A549 (cell line): ENCODE results near the gene FANCI. TPM values are rescaled to one million over a fixed set of nuclear protein-coding genes. Genes with fewer than 3 reads are reported as not detected.
A peak's percentile ranks its signal among the peaks of the same experiment; 100 is the strongest.

ENCODE experiments used
- ATAC-seq, 2 experiments: fragments of 200-7000 bp in 1 of 2; fragments of >200 bp in 1 of 2; cut with Nextera tagmentation in 1 of 2; cut with Tn5 transposase in 1 of 2; 3 replicates each; pipeline versions ENCODE4 v1.8.0 to v1.9.1; 2018 to 2020; ENCODE audit warnings: mild to moderate bottlenecking in 1 of 2, moderate library complexity in 1 of 2
- CTCF ChIA-PET: fragments of 300-600 bp; sonication (Branson Sonifier 250); formaldehyde crosslinking; extraction: SDS; loops from one replicate; lab custom pipeline; 2021; ENCODE audit warnings: antibody characterized with exemption, inconsistent platforms; lab: Yijun Ruan, JAX
- POLR2A ChIA-PET: fragments of 350-600 bp; formaldehyde crosslinking; extraction: SDS; loops from one replicate; lab custom pipeline; 2021; ENCODE audit warnings: antibody characterized with exemption, inconsistent platforms; lab: Yijun Ruan, JAX
- DNase-seq, 2 experiments: peaks; one replicate each; pipeline versions ENCODE4 v3.0.0 to v3.0.0-alpha.2; 2011 to 2016; ENCODE audit warnings: low read depth in 1 of 2, low spot score in 1 of 2
- FAIRE-seq: peaks from 2 replicates; lab custom pipeline; 2011; peaks lifted over from hg19 to GRCh38; lab: Jason Lieb, UNC
- H3K27ac ChIP-seq, 2 experiments: fragments of >200 bp; sonication (Bioruptor Twin); formaldehyde crosslinking; 3 replicates each; pipeline ENCODE4 v1.5.1; 2016 to 2017
- H3K4me1 ChIP-seq: fragments of >200 bp; sonication (Bioruptor Twin); formaldehyde crosslinking; 3 replicates; pipeline ENCODE4 v1.6.1; 2016
- H3K4me2 ChIP-seq: fragments of >200 bp; sonication (Bioruptor Twin); formaldehyde crosslinking; 3 replicates; pipeline ENCODE4 v1.6.1; 2016
- H3K4me3 ChIP-seq: fragments of >200 bp; sonication (Bioruptor Twin); formaldehyde crosslinking; 3 replicates; pipeline ENCODE4 v1.5.1; 2016
- H3K9me3 ChIP-seq: fragments of >200 bp; sonication (Bioruptor Twin); formaldehyde crosslinking; 3 replicates; pipeline ENCODE4 v1.6.1; 2016
- BHLHE40 ChIP-seq: IDR thresholded peaks from 2 replicates; pipeline ENCODE4 v1.6.1; 2012; ENCODE audit warnings: low read depth, low read length, inconsistent platforms
- CBX2 ChIP-seq: fragments of 200-600 bp; sonication (generic); IDR thresholded peaks from 2 replicates; pipeline ENCODE4 v1.6.1; 2016; ENCODE audit warnings: low read depth, mild to moderate bottlenecking, borderline replicate concordance
- CEBPB ChIP-seq, 2 experiments: fragments of >200 bp in 1 of 2; sonication (Bioruptor Twin) in 1 of 2; formaldehyde crosslinking in 1 of 2; IDR thresholded peaks; 2 replicates each; pipeline ENCODE4 v1.6.1; 2012 to 2016
- EHMT2 ChIP-seq: fragments of 200-600 bp; sonication (generic); IDR thresholded peaks from 2 replicates; pipeline ENCODE4 v1.6.1; 2016; ENCODE audit warnings: antibody characterized with exemption, low read depth, mild to moderate bottlenecking, moderate library complexity
- ESRRA ChIP-seq: fragments of 150-350 bp; IDR thresholded peaks from 2 replicates; pipeline ENCODE4 v1.6.1; 2014; ENCODE audit warnings: mild to moderate bottlenecking, low read length, borderline replicate concordance
- FOSL2 ChIP-seq, 2 experiments: fragments of 450-650 bp in 1 of 2; fragments of >200 bp in 1 of 2; sonication (Bioruptor Twin) in 1 of 2; formaldehyde crosslinking; IDR thresholded peaks; 2 replicates each; pipeline versions ENCODE4 v1.5.0 to v1.6.1; 2016 to 2020; ENCODE audit warnings: mild to moderate bottlenecking in 1 of 2, moderate library complexity in 1 of 2
- GATA3 ChIP-seq: IDR thresholded peaks from 2 replicates; pipeline ENCODE4 v1.6.1; 2012; ENCODE audit warnings: borderline replicate concordance
- HDAC2 ChIP-seq: fragments of 200-600 bp; sonication (generic); IDR thresholded peaks from 2 replicates; pipeline ENCODE4 v1.6.1; 2016
- HOXA7 ChIP-seq: fragments of 250-450 bp; sonication (Bioruptor Pico); IDR thresholded peaks from 2 replicates; pipeline ENCODE4 v1.5.0; 2020; ENCODE audit warnings: mild to moderate bottlenecking, moderate library complexity
- HOXB13 ChIP-seq: fragments of 250-450 bp; sonication (Bioruptor Pico); IDR thresholded peaks from 2 replicates; pipeline ENCODE4 v1.5.0; 2020; ENCODE audit warnings: low read depth, mild to moderate bottlenecking, moderate library complexity
- HOXB5 ChIP-seq: fragments of 250-450 bp; sonication (Bioruptor Pico); IDR thresholded peaks from 2 replicates; pipeline ENCODE4 v1.5.0; 2020; ENCODE audit warnings: mild to moderate bottlenecking, moderate library complexity
- KDM1A ChIP-seq: fragments of 200-600 bp; sonication (generic); IDR thresholded peaks from 2 replicates; pipeline ENCODE4 v1.6.1; 2016; ENCODE audit warnings: low read depth, mild to moderate bottlenecking
- MAFK ChIP-seq: fragments of 450-650 bp; IDR thresholded peaks from 2 replicates; pipeline ENCODE4 v1.6.1; 2014; ENCODE audit not compliant: partially characterized antibody
- MAZ ChIP-seq: fragments of 150-350 bp; IDR thresholded peaks from 2 replicates; pipeline ENCODE4 v1.6.1; 2014; ENCODE audit warnings: antibody characterized with exemption, low read depth, low read length, borderline replicate concordance
- NFE2L2 ChIP-seq: fragments of 150-350 bp; conservative IDR thresholded peaks from 2 replicates; pipeline ENCODE4 v1.6.1; 2014; ENCODE audit warnings: low read length
- NPAS2 ChIP-seq: fragments of 250-450 bp; sonication (Bioruptor Pico); IDR thresholded peaks from 2 replicates; pipeline ENCODE4 v1.8.0; 2022; ENCODE audit warnings: mild to moderate bottlenecking, moderate library complexity, borderline replicate concordance
- PHF8 ChIP-seq: fragments of 200-600 bp; sonication (generic); IDR thresholded peaks from 2 replicates; pipeline ENCODE4 v1.6.1; 2016; ENCODE audit warnings: low read depth, mild to moderate bottlenecking, antibody characterized with exemption, moderate library complexity, borderline replicate concordance
- POLR2A ChIP-seq: IDR thresholded peaks from 2 replicates; pipeline ENCODE4 v1.6.1; 2012; ENCODE audit warnings: mild to moderate bottlenecking, low read length
- POLR2AphosphoS2 ChIP-seq: conservative IDR thresholded peaks from 2 replicates; pipeline ENCODE4 v1.6.1; 2012; ENCODE audit warnings: low read length, improper control_type of control experiment, inconsistent platforms
- RARB ChIP-seq: fragments of 250-450 bp; sonication (Bioruptor Pico); IDR thresholded peaks from 2 replicates; pipeline ENCODE4 v1.8.0; 2021; ENCODE audit warnings: mild to moderate bottlenecking, moderate library complexity
- RCOR1 ChIP-seq: fragments of 150-350 bp; IDR thresholded peaks from 2 replicates; pipeline ENCODE4 v1.6.1; 2014; ENCODE audit warnings: antibody characterized with exemption, low read length, low read depth
- RNF2 ChIP-seq: fragments of 200-600 bp; sonication (generic); IDR thresholded peaks from 2 replicates; pipeline ENCODE4 v1.6.1; 2016; ENCODE audit warnings: low read depth, mild to moderate bottlenecking, antibody characterized with exemption, moderate library complexity, borderline replicate concordance
- SMC3 ChIP-seq: fragments of >200 bp; sonication (Bioruptor Twin); formaldehyde crosslinking; IDR thresholded peaks from 3 replicates; pipeline ENCODE4 v1.6.1; 2018; ENCODE audit warnings: inconsistent platforms
- SREBF2 ChIP-seq: fragments of 450-650 bp; IDR thresholded peaks from 2 replicates; pipeline ENCODE4 v1.6.1; 2014; ENCODE audit warnings: mild to moderate bottlenecking, moderate library complexity
- TFCP2L1 ChIP-seq: fragments of 250-450 bp; sonication (Bioruptor Pico); IDR thresholded peaks from 2 replicates; pipeline ENCODE4 v1.5.0; 2021; ENCODE audit warnings: mild to moderate bottlenecking
- TP53 ChIP-seq: fragments of 250-450 bp; sonication (Bioruptor Pico); IDR thresholded peaks from 2 replicates; pipeline ENCODE4 v1.5.0; 2021; ENCODE audit warnings: mild to moderate bottlenecking, moderate library complexity
- ZC3H11A ChIP-seq: fragments of 450-650 bp; IDR thresholded peaks from 2 replicates; pipeline ENCODE4 v1.6.1; 2014; ENCODE audit warnings: antibody characterized with exemption, mild to moderate bottlenecking
- ZFP36 ChIP-seq: fragments of 450-650 bp; IDR thresholded peaks from 2 replicates; pipeline ENCODE4 v1.6.1; 2014; ENCODE audit warnings: borderline replicate concordance; ENCODE audit not compliant: partially characterized antibody
- ZNF302 ChIP-seq: fragments of 250-450 bp; sonication (Bioruptor Pico); IDR thresholded peaks from 2 replicates; pipeline ENCODE4 v1.9.0; 2021; ENCODE audit warnings: inconsistent platforms, mild to moderate bottlenecking, moderate library complexity
- WGBS: methylation state at CpG from one replicate; pipeline ENCODE4 v1.1.6; 2017; ENCODE audit errors: missing lambda C conversion rate; 5-methylcytosine and 5-hydroxymethylcytosine counted together
- polyA plus RNA-seq, 4 experiments: library from polyadenylated mRNA; depleted of rRNA in 3 of 4; stranded (reverse); fragments of >200 nt; fragmentation: RNase III in 1 of 4; extraction: RNeasy Plus Mini Kit Qiagen cat#74134 plus additional on column Dnase treatment in 1 of 4; gene quantifications; 2 replicates in 3 of 4; 3 replicates in 1 of 4; pipeline ENCODE4 v1.2.3, GENCODE V29; 2011 to 2017
- TF ChIP-seq, protein P1 (sequence below): IDR thresholded peaks from 2 replicates; pipeline ENCODE4 v1.6.1; 2012
- TF ChIP-seq, protein P2 (sequence below): fragments of >200 bp; sonication (Bioruptor Twin); formaldehyde crosslinking; IDR thresholded peaks from 3 replicates; pipeline ENCODE4 v1.5.1; 2016
- TF ChIP-seq, protein P3 (sequence below): fragments of 450-650 bp; IDR thresholded peaks from 2 replicates; pipeline ENCODE4 v1.6.1; 2014; ENCODE audit warnings: antibody characterized with exemption
- TF ChIP-seq, protein P4 (sequence below): fragments of 200-600 bp; sonication (generic); IDR thresholded peaks from 2 replicates; pipeline ENCODE4 v1.6.1; 2016; ENCODE audit warnings: antibody characterized with exemption, mild to moderate bottlenecking, moderate library complexity
- TF ChIP-seq, protein P5 (sequence below): fragments of 250-450 bp; sonication (Bioruptor Pico); IDR thresholded peaks from 2 replicates; pipeline ENCODE4 v1.5.0; 2020; ENCODE audit warnings: low read depth, mild to moderate bottlenecking, moderate library complexity

The FANCI gene
- polyA plus RNA-seq, 2 of the 4 experiments (the other 2 are of a cell fraction) = 101 to 123 TPM

DNA sequence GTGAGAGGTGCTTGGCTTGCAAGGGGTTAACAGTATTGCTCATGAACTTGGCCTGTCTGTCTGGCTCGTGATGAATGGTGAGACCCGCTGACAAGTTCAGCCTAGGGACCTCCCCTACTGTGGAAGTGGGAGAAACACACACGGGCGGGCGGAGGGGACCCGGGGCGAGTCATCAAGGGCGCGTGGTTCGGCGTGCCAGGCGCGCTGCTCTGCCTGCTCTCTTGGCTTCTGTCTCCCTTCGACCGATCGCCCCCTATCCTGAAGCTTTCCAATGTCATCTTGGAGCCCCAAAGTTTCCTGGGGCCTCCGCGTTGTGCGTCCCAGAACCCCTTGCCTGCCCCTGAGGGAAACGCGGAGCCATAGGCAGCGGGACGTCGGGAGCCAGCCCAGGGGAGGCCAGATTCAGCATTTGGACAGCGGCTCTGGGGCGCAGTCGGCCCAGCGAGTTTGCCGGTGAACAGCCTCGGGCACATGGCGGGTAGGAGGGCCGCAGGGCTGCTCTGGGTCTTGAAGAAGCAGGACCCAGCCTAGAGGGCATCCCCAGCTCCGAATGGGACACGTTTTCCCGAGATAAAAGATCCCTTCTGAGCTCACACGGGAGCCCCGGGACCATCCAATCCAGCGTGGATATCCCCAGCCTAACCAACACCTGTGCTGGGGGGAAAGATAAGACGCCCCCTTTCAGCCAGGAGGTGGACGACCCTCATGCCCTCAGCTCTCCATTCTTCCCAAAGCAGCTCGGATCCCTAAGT, 117.8 kb downstream of the FANCI start:
- Histone ChIP-seq H3K27ac (no peak overlapping the region), H3K4me1 (peaks cover 25% of the 10 kb centered on the region), H3K4me2 (peak overlapping the region; percentile 93), H3K4me3 (peak overlapping the region; percentile 39), H3K9me3 (no peaks in the 10 kb centered on the region)
- ATAC-seq = peak; percentile 55 to 72
- CTCF ChIA-PET = interaction anchor here (1.2 to 19.6 kb wide), 11 partner anchors 11 to 133 kb away, joined by 3 to 593 read pairs (median 242); partner anchors contain the start of gene POLG
- peak; percentile 66 to 96 for DNase-seq
- FAIRE-seq = no peak
- POLR2A ChIA-PET = no interaction called here
- 14% methylated on average over 41 of the region's 41 CpGs for WGBS
- TF ChIP-seq, protein P1, sequence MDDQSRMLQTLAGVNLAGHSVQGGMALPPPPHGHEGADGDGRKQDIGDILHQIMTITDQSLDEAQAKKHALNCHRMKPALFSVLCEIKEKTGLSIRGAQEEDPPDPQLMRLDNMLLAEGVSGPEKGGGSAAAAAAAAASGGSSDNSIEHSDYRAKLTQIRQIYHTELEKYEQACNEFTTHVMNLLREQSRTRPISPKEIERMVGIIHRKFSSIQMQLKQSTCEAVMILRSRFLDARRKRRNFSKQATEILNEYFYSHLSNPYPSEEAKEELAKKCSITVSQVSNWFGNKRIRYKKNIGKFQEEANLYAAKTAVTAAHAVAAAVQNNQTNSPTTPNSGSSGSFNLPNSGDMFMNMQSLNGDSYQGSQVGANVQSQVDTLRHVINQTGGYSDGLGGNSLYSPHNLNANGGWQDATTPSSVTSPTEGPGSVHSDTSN = no peak
- TF ChIP-seq, protein P2, sequence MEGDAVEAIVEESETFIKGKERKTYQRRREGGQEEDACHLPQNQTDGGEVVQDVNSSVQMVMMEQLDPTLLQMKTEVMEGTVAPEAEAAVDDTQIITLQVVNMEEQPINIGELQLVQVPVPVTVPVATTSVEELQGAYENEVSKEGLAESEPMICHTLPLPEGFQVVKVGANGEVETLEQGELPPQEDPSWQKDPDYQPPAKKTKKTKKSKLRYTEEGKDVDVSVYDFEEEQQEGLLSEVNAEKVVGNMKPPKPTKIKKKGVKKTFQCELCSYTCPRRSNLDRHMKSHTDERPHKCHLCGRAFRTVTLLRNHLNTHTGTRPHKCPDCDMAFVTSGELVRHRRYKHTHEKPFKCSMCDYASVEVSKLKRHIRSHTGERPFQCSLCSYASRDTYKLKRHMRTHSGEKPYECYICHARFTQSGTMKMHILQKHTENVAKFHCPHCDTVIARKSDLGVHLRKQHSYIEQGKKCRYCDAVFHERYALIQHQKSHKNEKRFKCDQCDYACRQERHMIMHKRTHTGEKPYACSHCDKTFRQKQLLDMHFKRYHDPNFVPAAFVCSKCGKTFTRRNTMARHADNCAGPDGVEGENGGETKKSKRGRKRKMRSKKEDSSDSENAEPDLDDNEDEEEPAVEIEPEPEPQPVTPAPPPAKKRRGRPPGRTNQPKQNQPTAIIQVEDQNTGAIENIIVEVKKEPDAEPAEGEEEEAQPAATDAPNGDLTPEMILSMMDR = no peak
- no peak for TF ChIP-seq GATA3
- no peak for TF ChIP-seq POLR2A
- TF ChIP-seq, protein P3, sequence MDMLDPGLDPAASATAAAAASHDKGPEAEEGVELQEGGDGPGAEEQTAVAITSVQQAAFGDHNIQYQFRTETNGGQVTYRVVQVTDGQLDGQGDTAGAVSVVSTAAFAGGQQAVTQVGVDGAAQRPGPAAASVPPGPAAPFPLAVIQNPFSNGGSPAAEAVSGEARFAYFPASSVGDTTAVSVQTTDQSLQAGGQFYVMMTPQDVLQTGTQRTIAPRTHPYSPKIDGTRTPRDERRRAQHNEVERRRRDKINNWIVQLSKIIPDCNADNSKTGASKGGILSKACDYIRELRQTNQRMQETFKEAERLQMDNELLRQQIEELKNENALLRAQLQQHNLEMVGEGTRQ = no peak
- no peak for TF ChIP-seq PHF8
- no peak for TF ChIP-seq POLR2AphosphoS2
- TF ChIP-seq TP53 = no peak
- TF ChIP-seq NPAS2 (CRISPR knock-in tag) = no peak
- no peak for TF ChIP-seq TFCP2L1 (CRISPR knock-in tag)
- no peak for TF ChIP-seq ZNF302 (CRISPR knock-in tag)
- no peak for TF ChIP-seq HOXA7 (CRISPR knock-in tag)
- TF ChIP-seq, protein P4, sequence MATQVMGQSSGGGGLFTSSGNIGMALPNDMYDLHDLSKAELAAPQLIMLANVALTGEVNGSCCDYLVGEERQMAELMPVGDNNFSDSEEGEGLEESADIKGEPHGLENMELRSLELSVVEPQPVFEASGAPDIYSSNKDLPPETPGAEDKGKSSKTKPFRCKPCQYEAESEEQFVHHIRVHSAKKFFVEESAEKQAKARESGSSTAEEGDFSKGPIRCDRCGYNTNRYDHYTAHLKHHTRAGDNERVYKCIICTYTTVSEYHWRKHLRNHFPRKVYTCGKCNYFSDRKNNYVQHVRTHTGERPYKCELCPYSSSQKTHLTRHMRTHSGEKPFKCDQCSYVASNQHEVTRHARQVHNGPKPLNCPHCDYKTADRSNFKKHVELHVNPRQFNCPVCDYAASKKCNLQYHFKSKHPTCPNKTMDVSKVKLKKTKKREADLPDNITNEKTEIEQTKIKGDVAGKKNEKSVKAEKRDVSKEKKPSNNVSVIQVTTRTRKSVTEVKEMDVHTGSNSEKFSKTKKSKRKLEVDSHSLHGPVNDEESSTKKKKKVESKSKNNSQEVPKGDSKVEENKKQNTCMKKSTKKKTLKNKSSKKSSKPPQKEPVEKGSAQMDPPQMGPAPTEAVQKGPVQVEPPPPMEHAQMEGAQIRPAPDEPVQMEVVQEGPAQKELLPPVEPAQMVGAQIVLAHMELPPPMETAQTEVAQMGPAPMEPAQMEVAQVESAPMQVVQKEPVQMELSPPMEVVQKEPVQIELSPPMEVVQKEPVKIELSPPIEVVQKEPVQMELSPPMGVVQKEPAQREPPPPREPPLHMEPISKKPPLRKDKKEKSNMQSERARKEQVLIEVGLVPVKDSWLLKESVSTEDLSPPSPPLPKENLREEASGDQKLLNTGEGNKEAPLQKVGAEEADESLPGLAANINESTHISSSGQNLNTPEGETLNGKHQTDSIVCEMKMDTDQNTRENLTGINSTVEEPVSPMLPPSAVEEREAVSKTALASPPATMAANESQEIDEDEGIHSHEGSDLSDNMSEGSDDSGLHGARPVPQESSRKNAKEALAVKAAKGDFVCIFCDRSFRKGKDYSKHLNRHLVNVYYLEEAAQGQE = peak; percentile 99
- no peak for TF ChIP-seq MAFK
- no peak for TF ChIP-seq FOSL2 (IDR thresholded peaks at IDR 0.05)
- TF ChIP-seq FOSL2 (CRISPR knock-in tag; IDR thresholded peaks at IDR 0.05) = peak; percentile 27
- TF ChIP-seq RARB = no peak
- no peak for TF ChIP-seq KDM1A
- TF ChIP-seq MAZ = no peak
- TF ChIP-seq BHLHE40 = no peak
- no peak for TF ChIP-seq ZC3H11A
- no peak for TF ChIP-seq NFE2L2
- TF ChIP-seq, protein P5, sequence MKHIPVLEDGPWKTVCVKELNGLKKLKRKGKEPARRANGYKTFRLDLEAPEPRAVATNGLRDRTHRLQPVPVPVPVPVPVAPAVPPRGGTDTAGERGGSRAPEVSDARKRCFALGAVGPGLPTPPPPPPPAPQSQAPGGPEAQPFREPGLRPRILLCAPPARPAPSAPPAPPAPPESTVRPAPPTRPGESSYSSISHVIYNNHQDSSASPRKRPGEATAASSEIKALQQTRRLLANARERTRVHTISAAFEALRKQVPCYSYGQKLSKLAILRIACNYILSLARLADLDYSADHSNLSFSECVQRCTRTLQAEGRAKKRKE (CRISPR knock-in tag) = 0 out of 2 replicates have a peak, but pooled peaks have one; percentile 29
- peak; percentile 50; the same call in 1 of the 2 replicates for TF ChIP-seq HOXB13
- no peak for TF ChIP-seq ZFP36
- TF ChIP-seq SREBF2 = no peak
- TF ChIP-seq HDAC2 = no peak
- TF ChIP-seq HOXB5 = peak; percentile 86
- TF ChIP-seq ESRRA = no peak
- no peak for TF ChIP-seq CEBPB (IDR thresholded peaks at IDR 0.05)
- TF ChIP-seq EHMT2 = peak; percentile 93
- TF ChIP-seq RCOR1 = no peak
- TF ChIP-seq RNF2 = no peak
- TF ChIP-seq SMC3 = no peak
- TF ChIP-seq CBX2 = no peak
